ENCODE data around the gene HOXA10.
A peak's percentile ranks its signal among the peaks of the same experiment; 100 is the strongest.

HOXA10 gene

DNA sequence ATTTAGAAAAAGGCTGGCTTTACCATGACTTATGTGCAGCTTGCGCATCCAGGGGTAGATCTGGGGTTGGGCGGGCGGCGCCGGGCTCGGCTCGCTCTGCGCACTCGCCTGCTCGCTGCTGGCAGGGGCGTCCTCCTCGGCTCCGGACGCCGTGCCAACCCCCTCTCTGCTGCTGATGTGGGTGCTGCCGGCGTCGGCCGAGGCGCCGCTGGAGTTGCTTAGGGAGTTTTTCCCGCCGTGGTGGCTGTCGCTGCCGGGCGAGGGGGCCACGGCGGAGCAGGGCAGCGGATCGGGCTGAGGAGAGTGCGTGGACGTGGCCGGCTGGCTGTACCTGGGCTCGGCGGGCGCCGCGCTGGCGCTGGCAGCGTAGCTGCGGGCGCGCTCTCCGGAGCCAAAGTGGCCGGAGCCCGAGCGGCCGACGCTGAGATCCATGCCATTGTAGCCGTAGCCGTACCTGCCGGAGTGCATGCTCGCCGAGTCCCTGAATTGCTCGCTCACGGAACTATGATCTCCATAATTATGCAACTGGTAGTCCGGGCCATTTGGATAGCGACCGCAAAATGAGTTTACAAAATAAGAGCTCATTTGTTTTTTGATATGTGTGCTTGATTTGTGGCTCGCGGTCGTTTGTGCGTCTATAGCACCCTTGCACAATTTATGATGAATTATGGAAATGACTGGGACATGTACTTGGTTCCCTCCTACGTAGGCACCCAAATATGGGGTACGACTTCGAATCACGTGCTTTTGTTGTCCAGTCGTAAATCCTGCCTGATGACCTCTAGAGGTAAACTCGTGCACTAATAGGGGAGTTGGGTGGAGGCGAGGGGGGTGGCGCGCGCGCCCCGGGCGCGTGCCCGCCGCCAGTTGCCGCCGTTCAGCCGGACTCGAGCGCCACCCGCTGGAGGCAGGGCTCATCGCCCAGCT, 30.8 kb downstream of the HOXA10 start, which contains the start of gene HOXA5:
TSS of gene HOXA5 (minus strand) at position 659 of the 927 bp plus-strand sequence. CDS start at position 585, 74 bp downstream.
- Histone ChIP-seq H3K27ac (ENCODE audit: low read depth, low read length, severe bottlenecking) (no peak within 1 kb of the TSS), H3K9me3 (ENCODE audit: control insufficient read depth, low read length) (peaks cover 3% of the 10 kb centered on the region), H3K36me3 (ENCODE audit: control insufficient read depth, insufficient read depth, low read length) (no peaks in the 10 kb centered on the region), H3K4me3 (ENCODE audit: extremely low read depth, insufficient read depth, low read length, poor library complexity, severe bottlenecking) (peak within 1 kb of the TSS; percentile 44), H3K4me1 (ENCODE audit: control insufficient read depth, insufficient read depth, low read length, poor library complexity, severe bottlenecking) (peaks cover 3% of the 10 kb centered on the region)
- WGBS, 2 experiments (ENCODE audit: insufficient coverage in 2 of 2) = 0% methylated on average over 68 to 73 of the region's 86 CpGs

DNA sequence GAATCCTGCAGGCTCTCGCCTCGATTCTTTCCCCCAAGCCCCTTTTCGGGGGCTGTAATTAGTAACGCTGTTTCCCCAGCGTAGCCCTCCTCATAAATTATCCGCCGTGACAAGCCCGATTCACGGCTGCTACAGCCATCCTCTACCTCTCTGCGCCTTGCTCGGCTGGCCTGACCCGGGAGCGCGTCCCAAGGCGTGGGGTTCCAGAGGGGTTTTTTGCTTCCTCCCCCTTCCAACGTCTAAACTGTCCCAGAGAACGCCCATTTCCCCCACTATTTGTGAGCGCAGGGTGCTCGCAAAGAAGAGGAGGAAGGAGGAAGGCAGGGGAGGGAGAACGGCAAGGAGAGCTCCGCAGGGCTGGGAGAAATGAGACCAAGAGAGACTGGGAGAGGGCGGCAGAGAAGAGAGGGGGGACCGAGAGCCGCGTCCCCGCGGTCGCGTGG, 31.5 kb downstream of the HOXA10 start:
- Histone ChIP-seq H3K4me1 (ENCODE audit: control insufficient read depth, insufficient read depth, low read length, poor library complexity, severe bottlenecking) (peaks cover 3% of the 10 kb centered on the region), H3K9me3 (ENCODE audit: control insufficient read depth, low read length) (peaks cover 3% of the 10 kb centered on the region), H3K36me3 (ENCODE audit: control insufficient read depth, insufficient read depth, low read length) (no peaks in the 10 kb centered on the region), H3K27ac (ENCODE audit: low read depth, low read length, severe bottlenecking) (no peak overlapping the region), H3K4me3 (ENCODE audit: extremely low read depth, insufficient read depth, low read length, poor library complexity, severe bottlenecking) (peak overlapping the region; percentile 44)
- WGBS, 2 experiments (ENCODE audit: insufficient coverage in 2 of 2) = 0 to 2% methylated on average over 16 to 19 of the region's 29 CpGs

DNA sequence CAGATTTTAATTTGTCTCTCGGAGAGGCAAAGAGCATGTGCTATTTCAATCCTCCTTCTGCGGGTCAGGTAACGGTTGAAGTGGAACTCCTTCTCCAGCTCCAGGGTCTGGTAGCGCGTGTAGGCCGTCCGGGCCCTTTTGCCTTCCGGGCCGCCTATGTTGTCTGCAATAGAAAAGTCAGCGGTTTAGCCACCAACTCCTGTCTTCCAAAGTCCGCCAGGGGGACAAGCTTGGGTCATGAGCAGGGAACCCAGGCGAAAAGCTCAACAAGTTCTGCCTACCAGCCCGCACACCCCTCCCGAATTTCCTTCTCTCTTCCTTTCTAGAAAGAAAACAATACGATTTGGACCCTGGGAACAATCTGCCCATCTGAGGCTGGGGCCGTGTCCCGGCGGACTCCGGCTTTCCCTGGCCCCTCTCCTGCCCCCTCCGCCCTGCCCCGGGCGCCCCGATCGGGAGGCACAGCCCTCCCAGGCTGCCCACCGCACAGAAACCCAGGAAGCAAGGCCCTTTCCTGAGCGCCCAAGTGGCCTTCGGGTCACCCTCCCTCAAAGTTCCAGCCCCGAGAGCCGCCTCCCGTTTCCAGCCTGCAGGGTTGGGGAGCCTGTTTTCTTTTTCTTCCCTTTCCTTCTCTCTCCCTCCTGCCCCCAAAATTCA, 32.1 kb downstream of the HOXA10 start:
- WGBS, 2 experiments (ENCODE audit: insufficient coverage in 2 of 2) = 4 to 6% methylated on average over 28 to 29 of the region's 30 CpGs
- Histone ChIP-seq H3K4me1 (ENCODE audit: control insufficient read depth, insufficient read depth, low read length, poor library complexity, severe bottlenecking) (peaks cover 3% of the 10 kb centered on the region), H3K4me3 (ENCODE audit: extremely low read depth, insufficient read depth, low read length, poor library complexity, severe bottlenecking) (peak overlapping the region; percentile 44), H3K27ac (ENCODE audit: low read depth, low read length, severe bottlenecking) (peak overlapping the region; percentile 53), H3K9me3 (ENCODE audit: control insufficient read depth, low read length) (peaks cover 3% of the 10 kb centered on the region), H3K36me3 (ENCODE audit: control insufficient read depth, insufficient read depth, low read length) (no peaks in the 10 kb centered on the region)

DNA sequence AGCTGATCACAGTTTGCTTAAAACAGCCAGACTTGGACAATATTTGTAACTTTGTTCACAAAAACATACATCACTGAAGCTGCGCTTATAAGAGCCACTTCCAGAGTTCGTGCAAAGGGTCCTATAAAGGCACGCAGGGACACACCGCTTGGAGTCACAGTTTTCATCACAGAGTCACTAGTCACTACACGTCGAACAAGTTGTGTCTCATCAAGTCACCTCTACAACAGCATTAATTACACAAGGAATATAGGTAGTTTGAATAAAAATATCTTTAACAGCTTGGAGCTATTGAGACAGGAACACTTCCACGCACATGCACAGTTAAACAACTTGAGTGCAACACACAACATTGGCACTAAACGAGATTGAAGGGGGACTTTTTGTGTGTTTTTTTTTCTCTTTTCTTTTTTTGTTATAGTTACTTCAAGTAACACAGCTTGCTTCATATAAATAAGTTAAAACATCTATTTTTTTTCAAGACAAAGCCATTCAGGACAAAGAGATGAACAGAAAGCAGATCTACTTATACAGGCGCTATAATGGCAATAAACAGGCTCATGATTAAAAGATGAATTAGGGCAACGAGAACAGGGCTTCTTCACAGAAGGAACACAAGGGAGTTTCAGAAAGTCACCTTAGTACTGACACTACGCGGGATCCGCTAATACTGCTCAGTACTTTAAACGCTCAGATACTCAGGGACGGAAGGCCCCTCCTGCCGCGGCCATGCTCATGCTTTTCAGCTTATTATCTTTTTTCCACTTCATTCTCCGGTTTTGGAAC, 32.8 kb downstream of the HOXA10 start:
- Histone ChIP-seq H3K9me3 (ENCODE audit: control insufficient read depth, low read length) (no peaks in the 10 kb centered on the region), H3K4me1 (ENCODE audit: control insufficient read depth, insufficient read depth, low read length, poor library complexity, severe bottlenecking) (peaks cover 3% of the 10 kb centered on the region), H3K27ac (ENCODE audit: low read depth, low read length, severe bottlenecking) (peak overlapping the region; percentile 53), H3K36me3 (ENCODE audit: control insufficient read depth, insufficient read depth, low read length) (no peaks in the 10 kb centered on the region), H3K4me3 (ENCODE audit: extremely low read depth, insufficient read depth, low read length, poor library complexity, severe bottlenecking) (peak overlapping the region; percentile 44)
- 34 to 38% methylated on average over 12 to 13 of the region's 18 CpGs for WGBS, 2 experiments (ENCODE audit: insufficient coverage in 2 of 2)

DNA sequence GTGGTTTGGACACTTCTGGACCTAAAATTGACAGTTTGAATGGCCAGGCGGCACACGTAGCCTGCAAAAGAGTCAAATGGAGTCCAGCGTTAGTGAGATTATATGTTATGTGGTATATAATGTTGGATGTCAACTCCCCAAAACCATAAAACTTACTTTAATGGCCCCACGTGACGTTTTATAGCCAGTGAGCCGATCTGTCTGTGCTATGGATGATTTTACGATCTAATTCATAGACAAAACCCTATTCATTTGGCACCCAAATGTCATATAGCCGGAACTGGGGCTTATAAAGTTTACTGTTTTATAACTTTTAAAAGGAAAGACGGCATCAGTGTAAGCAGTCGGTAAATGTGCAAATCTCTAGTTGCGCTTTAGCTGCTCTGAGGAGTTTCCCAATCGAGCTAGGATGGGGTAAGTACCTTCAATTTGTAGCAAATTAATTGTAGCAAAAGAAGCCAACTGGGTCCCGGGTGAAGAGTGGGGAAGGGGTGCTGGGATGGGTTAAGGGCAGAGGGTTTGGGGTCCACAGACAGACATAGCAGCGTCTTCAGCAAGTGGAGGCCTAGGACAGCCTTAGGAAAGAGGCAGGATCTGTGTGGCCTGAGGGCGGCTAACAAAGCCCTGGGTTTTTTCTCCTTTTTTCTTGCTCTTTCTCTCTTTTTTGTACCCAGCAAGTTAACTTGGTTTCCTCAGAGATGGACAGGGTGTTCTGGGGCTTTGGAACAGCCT, 33.8 kb downstream of the HOXA10 start:
- Histone ChIP-seq H3K4me1 (ENCODE audit: control insufficient read depth, insufficient read depth, low read length, poor library complexity, severe bottlenecking) (peaks cover 7% of the 10 kb centered on the region), H3K27ac (ENCODE audit: low read depth, low read length, severe bottlenecking) (no peak overlapping the region), H3K36me3 (ENCODE audit: control insufficient read depth, insufficient read depth, low read length) (no peaks in the 10 kb centered on the region), H3K4me3 (ENCODE audit: extremely low read depth, insufficient read depth, low read length, poor library complexity, severe bottlenecking) (peak overlapping the region; percentile 6), H3K9me3 (ENCODE audit: control insufficient read depth, low read length) (no peaks in the 10 kb centered on the region)
- 32 to 46% methylated on average over 6 to 9 of the region's 15 CpGs for WGBS, 2 experiments (ENCODE audit: insufficient coverage in 2 of 2)

DNA sequence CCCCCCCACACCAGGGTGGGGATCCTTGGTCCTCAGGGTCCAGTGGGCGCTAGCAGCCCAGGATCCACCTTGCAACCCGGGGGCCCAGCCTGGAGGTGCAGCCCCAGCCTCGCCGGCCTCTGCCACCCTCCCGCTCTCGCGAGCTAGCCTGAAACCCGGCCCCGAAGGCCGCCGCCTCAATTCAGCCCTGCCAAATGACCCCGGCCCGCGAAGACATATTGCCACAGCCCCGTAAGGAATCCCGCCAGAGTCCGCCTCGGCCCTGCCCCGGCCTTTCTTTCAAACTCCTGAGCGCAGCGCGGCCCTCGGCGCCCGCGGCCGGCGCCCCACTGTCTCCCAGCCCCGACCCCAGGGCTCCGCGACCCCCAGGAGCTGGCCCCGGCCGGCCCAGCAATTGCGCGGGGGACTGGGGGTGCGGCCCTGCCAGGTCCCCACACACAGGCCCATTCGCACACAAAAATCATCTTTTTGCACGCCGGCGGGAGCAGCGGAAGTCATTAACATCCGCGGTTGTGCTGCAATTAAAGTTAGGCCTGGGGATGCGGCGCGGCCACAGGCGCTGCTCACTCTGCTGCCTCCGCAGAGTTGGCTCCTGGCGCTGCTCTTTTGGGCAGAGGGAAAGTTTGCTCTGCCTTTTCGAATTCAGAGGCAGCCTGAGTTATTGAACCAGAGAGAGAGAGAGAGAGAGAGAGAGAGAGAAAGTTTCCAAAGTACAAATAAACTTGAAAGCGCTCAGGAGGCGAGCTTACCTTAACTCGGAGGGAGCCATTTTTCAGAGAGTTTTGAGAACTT, 34.6 kb downstream of the HOXA10 start:
- no peaks in the 10 kb centered on the region for H3K9me3 ChIP-seq (ENCODE audit: control insufficient read depth, low read length)
- no peaks in the 10 kb centered on the region for H3K36me3 ChIP-seq (ENCODE audit: control insufficient read depth, insufficient read depth, low read length)
- peak overlapping the region; percentile 6 for H3K4me3 ChIP-seq (ENCODE audit: extremely low read depth, insufficient read depth, low read length, poor library complexity, severe bottlenecking)
- H3K4me1 ChIP-seq (ENCODE audit: control insufficient read depth, insufficient read depth, low read length, poor library complexity, severe bottlenecking) = peaks cover 7% of the 10 kb centered on the region
- H3K27ac ChIP-seq (ENCODE audit: low read depth, low read length, severe bottlenecking) = peak overlapping the region; percentile 58
- 1% methylated on average over 46 to 51 of the region's 53 CpGs for WGBS, 2 experiments (ENCODE audit: insufficient coverage in 2 of 2)

DNA sequence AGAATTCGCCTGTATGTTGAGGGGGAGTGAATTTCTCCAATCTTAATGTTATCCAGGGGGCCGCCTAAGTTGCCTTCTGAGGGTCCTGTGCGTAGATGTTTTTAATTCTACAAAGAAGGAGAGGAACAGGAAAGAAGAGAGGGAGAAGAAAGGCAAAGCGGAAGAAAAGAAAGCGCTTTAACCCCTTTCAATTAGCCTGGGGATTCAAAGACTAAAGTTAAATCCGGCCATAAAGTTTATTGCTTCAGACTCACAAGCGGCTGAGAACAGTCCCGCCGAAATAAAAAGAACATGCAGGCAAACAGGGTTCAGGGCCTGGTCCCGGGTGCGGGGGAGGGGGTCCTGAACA, 35.2 kb downstream of the HOXA10 start:
- Histone ChIP-seq H3K4me1 (ENCODE audit: control insufficient read depth, insufficient read depth, low read length, poor library complexity, severe bottlenecking) (peaks cover 7% of the 10 kb centered on the region), H3K9me3 (ENCODE audit: control insufficient read depth, low read length) (no peaks in the 10 kb centered on the region), H3K27ac (ENCODE audit: low read depth, low read length, severe bottlenecking) (no peak overlapping the region), H3K4me3 (ENCODE audit: extremely low read depth, insufficient read depth, low read length, poor library complexity, severe bottlenecking) (peak overlapping the region; percentile 6), H3K36me3 (ENCODE audit: control insufficient read depth, insufficient read depth, low read length) (no peaks in the 10 kb centered on the region)
- WGBS, 2 experiments (ENCODE audit: insufficient coverage in 2 of 2) = 5 to 16% methylated on average over 5 to 7 of the region's 11 CpGs

DNA sequence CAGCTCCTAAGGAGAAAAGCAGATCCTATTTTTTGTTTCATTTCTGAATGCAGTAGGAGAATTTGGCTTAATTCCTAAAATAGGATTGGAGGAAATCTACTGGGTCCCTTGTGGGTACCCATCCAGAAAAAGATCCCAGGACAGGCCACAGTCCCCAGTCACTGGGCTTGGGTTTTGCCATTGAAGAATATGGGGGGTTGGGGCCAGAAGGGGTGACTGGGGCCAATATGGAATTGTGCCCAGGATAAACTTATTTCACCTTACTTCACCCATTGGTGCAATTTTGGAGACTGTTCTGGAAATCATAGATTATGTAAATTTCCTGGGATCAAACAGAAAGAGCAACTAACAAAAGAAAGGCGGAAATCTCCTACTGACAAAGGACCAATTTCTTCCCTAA, 35.6 kb downstream of the HOXA10 start:
- H3K36me3 ChIP-seq (ENCODE audit: control insufficient read depth, insufficient read depth, low read length) = no peaks in the 10 kb centered on the region
- H3K4me3 ChIP-seq (ENCODE audit: extremely low read depth, insufficient read depth, low read length, poor library complexity, severe bottlenecking) = no peak overlapping the region
- H3K27ac ChIP-seq (ENCODE audit: low read depth, low read length, severe bottlenecking) = no peak overlapping the region
- H3K4me1 ChIP-seq (ENCODE audit: control insufficient read depth, insufficient read depth, low read length, poor library complexity, severe bottlenecking) = peaks cover 7% of the 10 kb centered on the region
- WGBS, 2 experiments (ENCODE audit: insufficient coverage in 2 of 2) = no CpG with 5 or more reads among the region's 1 CpG
- H3K9me3 ChIP-seq (ENCODE audit: control insufficient read depth, low read length) = no peaks in the 10 kb centered on the region

DNA sequence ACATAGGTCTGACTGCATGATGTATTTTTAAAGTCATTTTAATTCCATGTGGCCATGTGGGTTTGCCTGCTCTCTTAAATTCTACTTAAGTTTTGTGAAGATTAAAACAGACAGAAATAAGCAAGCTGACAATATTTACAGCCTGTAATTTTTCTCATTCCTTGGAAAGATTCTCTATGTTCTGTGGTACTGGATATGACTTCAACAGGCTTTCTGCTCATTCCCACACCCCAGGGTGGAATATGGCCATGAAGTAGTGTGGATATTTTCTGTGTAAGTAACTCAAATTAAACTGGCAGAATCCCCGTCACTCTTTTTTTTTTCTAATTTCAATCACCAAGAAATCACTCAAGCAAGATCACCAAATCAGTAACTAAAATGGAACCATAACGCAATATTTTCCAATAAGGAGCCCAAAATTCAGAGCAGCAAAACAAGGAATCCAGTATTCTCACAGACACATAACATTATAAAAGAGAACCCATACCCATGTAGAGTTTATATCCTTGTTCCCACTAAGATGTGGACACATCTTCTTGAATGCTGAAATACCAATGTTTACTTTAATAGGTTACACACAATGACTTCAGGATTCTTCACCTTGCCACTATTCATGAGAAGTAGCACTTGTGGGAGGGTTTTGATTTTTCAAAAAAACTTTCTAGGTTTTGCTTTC, 36.3 kb downstream of the HOXA10 start:
- H3K9me3 ChIP-seq (ENCODE audit: control insufficient read depth, low read length) = no peaks in the 10 kb centered on the region
- H3K4me3 ChIP-seq (ENCODE audit: extremely low read depth, insufficient read depth, low read length, poor library complexity, severe bottlenecking) = no peak overlapping the region
- peaks cover 6% of the 10 kb centered on the region for H3K4me1 ChIP-seq (ENCODE audit: control insufficient read depth, insufficient read depth, low read length, poor library complexity, severe bottlenecking)
- H3K27ac ChIP-seq (ENCODE audit: low read depth, low read length, severe bottlenecking) = no peak overlapping the region
- WGBS, 2 experiments (ENCODE audit: insufficient coverage in 2 of 2) = 43 to 50% methylated on average over 1 of the region's 2 CpGs
- H3K36me3 ChIP-seq (ENCODE audit: control insufficient read depth, insufficient read depth, low read length) = no peaks in the 10 kb centered on the region
